Choroid plexus epithelial cell (primary cell): ENCODE data around the gene CPSF3.

Experiments used
- DNase-seq: peaks from one replicate; pipeline ENCODE4 v3.0.0-alpha.2; 2010; ENCODE audit warnings: low read depth
- H3K4me3 ChIP-seq: 2 replicates; pipeline ENCODE4 v1.5.1; 2011; ENCODE audit warnings: low read depth, mild to moderate bottlenecking, control low read depth, low read length, moderate library complexity
- CTCF ChIP-seq: conservative IDR thresholded peaks from 2 replicates; pipeline ENCODE4 v1.5.1; 2011; ENCODE audit warnings: low read depth, mild to moderate bottlenecking, control low read depth, inconsistent platforms, low read length, moderate library complexity

CPSF3 gene

GRCh38 chr2:9422321-9423099, 944 bp upstream of the CPSF3 start:
- TF ChIP-seq CTCF, result no peak
- DNase-seq, result no peak
- peak overlapping the region; percentile 77 for H3K4me3 ChIP-seq

GRCh38 chr2:9423922-9424272, 443 bp downstream of the CPSF3 start:
- DNase-seq, result peak; percentile 57
- peak overlapping the region; percentile 77 for H3K4me3 ChIP-seq
- no peak for TF ChIP-seq CTCF

GRCh38 chr2:9424447-9425164, 1.2 kb downstream of the CPSF3 start:
- TF ChIP-seq CTCF, result no peak
- H3K4me3 ChIP-seq, result peak overlapping the region; percentile 77
- no peak for DNase-seq

- TF ChIP-seq CTCF, result no peak
- DNase-seq, result no peak
- no peak overlapping the region for H3K4me3 ChIP-seq
Observed at GRCh38 chr2:9428965-9429577, 5.6 kb downstream of the CPSF3 start.

GRCh38 chr2:9430316-9431293, 7.2 kb downstream of the CPSF3 start:
- no peak overlapping the region for H3K4me3 ChIP-seq
- no peak for TF ChIP-seq CTCF
- peak; percentile 66 for DNase-seq

- no peak for TF ChIP-seq CTCF
- DNase-seq, result peak; percentile 14
- no peak overlapping the region for H3K4me3 ChIP-seq
Observed at GRCh38 chr2:9434489-9434888, 11.0 kb downstream of the CPSF3 start.
